Measurements from ENCODE around the gene VNN1. TPM values are rescaled to one million over a fixed set of nuclear protein-coding genes. Genes with fewer than 3 reads are reported as not detected.
"Not testable (repeated sequence)": the region's sequence is repeated elsewhere in the genome, so short reads cannot be mapped to it uniquely, and the experiment has no call there.

VNN1 gene
- total and polyA plus RNA-seq, 7 experiments from 2014 or later: 0.11 to 8.4 (median 1.1) TPM; not detected in 4

- H3K27me3 Mint-ChIP-seq: peaks cover 0 to 16% (median 0%) of the 10 kb centered on the region in 5 donors
- no peak within 1 kb of the TSS for H3K4me3 ChIP-seq (ENCODE audit: low read length)
- H3K36me3 ChIP-seq (ENCODE audit: control insufficient read depth in 2 of 3, insufficient read depth in 3 of 3, low read length in 3 of 3): no peaks in the 10 kb centered on the region
- ATAC-seq (no peak), DNase-seq (no peak)
- no peaks in the 10 kb centered on the region for H3K4me1 ChIP-seq (ENCODE audit: control insufficient read depth in 2 of 2, insufficient read depth in 2 of 2, low read length in 2 of 2)
- intact Hi-C loops (cut with micrococcal nuclease): no loop called here
- no peak within 1 kb of the TSS for H3K27ac Mint-ChIP-seq
- H3K27ac ChIP-seq (ENCODE audit: low read depth, low read length): no peak within 1 kb of the TSS
- H3K27me3 ChIP-seq (ENCODE audit: control insufficient read depth in 2 of 2, insufficient read depth in 2 of 2, low read length in 2 of 2): no peaks in the 10 kb centered on the region
- H3K4me3 Mint-ChIP-seq: no peak within 1 kb of the TSS
- no peaks in the 10 kb centered on the region for H3K36me3 Mint-ChIP-seq
- H3K9me3 ChIP-seq (ENCODE audit: control insufficient read depth in 2 of 3, low read length in 3 of 3): no peaks in the 10 kb centered on the region
- peaks cover 0 to 8% (median 0%) of the 10 kb centered on the region in 7 donors for H3K4me1 Mint-ChIP-seq
- no peaks in the 10 kb centered on the region for H3K9me3 Mint-ChIP-seq
- POLR2A ChIA-PET: no interaction called here
- CTCF ChIA-PET: interaction anchor here (1.4 kb wide), 1 partner anchor 11 kb away, joined by 5 read pairs; no protein-coding TSS in a partner anchor
Measured at GRCh38 chr6:132659082-132659481, 54.8 kb downstream of the VNN1 start, which contains the start of gene TAAR1. Gene TAAR1 (minus strand): TSS chr6:132659182. CDS start chr6:132646003, 13,179 bp downstream.

DNA sequence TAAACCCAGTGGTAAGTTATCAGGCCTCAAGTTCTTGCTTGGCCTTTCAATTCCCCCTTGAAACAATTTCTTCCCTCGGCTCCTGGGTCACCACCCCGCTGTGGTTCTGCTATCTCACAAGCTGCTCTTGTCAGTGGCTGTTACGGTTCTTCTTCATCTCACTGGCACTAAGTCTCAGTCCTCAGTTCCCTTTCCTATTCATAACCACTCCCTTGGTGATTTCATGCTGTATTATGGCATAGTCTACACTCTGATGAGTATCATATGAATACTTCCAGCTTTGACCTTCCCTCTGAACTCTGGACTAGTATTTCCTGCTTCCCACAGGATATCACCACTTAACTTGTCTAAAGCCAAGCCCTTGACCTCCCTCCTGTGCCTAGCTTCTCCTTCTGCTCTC is 62.8 kb downstream of the VNN1 start:
- H3K27me3 ChIP-seq (ENCODE audit: control insufficient read depth in 2 of 2, insufficient read depth in 2 of 2, low read length in 2 of 2): no peaks in the 10 kb centered on the region
- POLR2A ChIA-PET: no interaction called here
- peaks cover 0 to 4% (median 0%) of the 10 kb centered on the region in 7 donors for H3K4me1 Mint-ChIP-seq
- intact Hi-C loops (cut with micrococcal nuclease): no loop called here
- H3K4me3 Mint-ChIP-seq: no peak overlapping the region
- H3K9me3 ChIP-seq (ENCODE audit: control insufficient read depth in 2 of 3, low read length in 3 of 3): no peaks in the 10 kb centered on the region
- no peaks in the 10 kb centered on the region for H3K9me3 Mint-ChIP-seq
- peaks cover 0 to 9% of the 10 kb centered on the region in 2 donors for H3K4me1 ChIP-seq (ENCODE audit: control insufficient read depth in 2 of 2, insufficient read depth in 2 of 2, low read length in 2 of 2)
- CTCF ChIA-PET: no interaction called here
- H3K36me3 Mint-ChIP-seq: no peaks in the 10 kb centered on the region
- H3K27me3 Mint-ChIP-seq: peaks cover 0 to 22% (median 0%) of the 10 kb centered on the region in 5 donors
- DNase-seq (no peak), ATAC-seq (peak; percentile 46)
- no peak overlapping the region for H3K4me3 ChIP-seq (ENCODE audit: low read length)
- no peak overlapping the region for H3K27ac Mint-ChIP-seq
- H3K27ac ChIP-seq (ENCODE audit: low read depth, low read length): no peak overlapping the region
- H3K36me3 ChIP-seq (ENCODE audit: control insufficient read depth in 2 of 3, insufficient read depth in 3 of 3, low read length in 3 of 3): no peaks in the 10 kb centered on the region

- ChIA-PET CTCF (no interaction called here), POLR2A (no interaction called here)
- no peaks in the 10 kb centered on the region for H3K36me3 Mint-ChIP-seq
- intact Hi-C loops (cut with micrococcal nuclease): no loop called here
- H3K27me3 Mint-ChIP-seq: peaks cover 0 to 19% (median 0%) of the 10 kb centered on the region in 5 donors
- DNase-seq: no peak
- Histone ChIP-seq H3K27me3 (ENCODE audit: control insufficient read depth in 2 of 2, insufficient read depth in 2 of 2, low read length in 2 of 2) (no peaks in the 10 kb centered on the region), H3K27ac (ENCODE audit: low read depth, low read length) (no peak overlapping the region), H3K4me1 (ENCODE audit: control insufficient read depth in 2 of 2, insufficient read depth in 2 of 2, low read length in 2 of 2) (peaks cover 0 to 9% of the 10 kb centered on the region in 2 donors), H3K36me3 (ENCODE audit: control insufficient read depth in 2 of 3, insufficient read depth in 3 of 3, low read length in 3 of 3) (no peaks in the 10 kb centered on the region), H3K9me3 (ENCODE audit: control insufficient read depth in 2 of 3, low read length in 3 of 3) (no peaks in the 10 kb centered on the region), H3K4me3 (ENCODE audit: low read length) (no peak overlapping the region)
- H3K9me3 Mint-ChIP-seq: no peaks in the 10 kb centered on the region
- peaks cover 0 to 4% (median 0%) of the 10 kb centered on the region in 7 donors for H3K4me1 Mint-ChIP-seq
- no peak overlapping the region for H3K27ac Mint-ChIP-seq
- no peak for ATAC-seq
- no peak overlapping the region for H3K4me3 Mint-ChIP-seq
Measured at GRCh38 chr6:132650429-132650828, 63.4 kb downstream of the VNN1 start.

DNA sequence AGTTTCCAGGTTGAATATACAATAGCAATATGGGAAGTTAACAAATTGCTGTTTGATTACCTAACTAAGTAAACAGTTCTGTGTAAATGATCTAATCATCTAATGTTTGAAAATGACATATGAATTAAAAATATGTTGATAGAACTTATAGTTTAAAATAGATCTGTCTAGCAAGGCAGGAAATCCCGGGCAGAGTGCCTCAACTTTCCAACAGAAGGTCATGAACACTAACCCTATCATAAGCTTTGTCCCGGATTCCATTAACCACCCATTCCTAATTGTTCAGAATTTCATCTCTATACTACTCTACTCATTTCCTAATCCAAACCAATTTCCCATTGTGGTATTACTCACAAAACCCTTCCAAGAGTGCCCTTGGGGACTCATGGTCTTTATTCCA is 65.0 kb downstream of the VNN1 start:
- ChIA-PET POLR2A (no interaction called here), CTCF (no interaction called here)
- Histone ChIP-seq H3K27ac (ENCODE audit: low read depth, low read length) (no peak overlapping the region), H3K4me1 (ENCODE audit: control insufficient read depth in 2 of 2, insufficient read depth in 2 of 2, low read length in 2 of 2) (peaks cover 0 to 9% of the 10 kb centered on the region in 2 donors), H3K4me3 (ENCODE audit: low read length) (no peak overlapping the region), H3K36me3 (ENCODE audit: control insufficient read depth in 2 of 3, insufficient read depth in 3 of 3, low read length in 3 of 3) (no peaks in the 10 kb centered on the region), H3K27me3 (ENCODE audit: control insufficient read depth in 2 of 2, insufficient read depth in 2 of 2, low read length in 2 of 2) (no peaks in the 10 kb centered on the region), H3K9me3 (ENCODE audit: control insufficient read depth in 2 of 3, low read length in 3 of 3) (no peaks in the 10 kb centered on the region)
- Mint-ChIP-seq H3K27ac (no peak overlapping the region), H3K9me3 (no peaks in the 10 kb centered on the region), H3K4me3 (no peak overlapping the region), H3K36me3 (no peaks in the 10 kb centered on the region), H3K4me1 (peaks cover 0 to 4% (median 0%) of the 10 kb centered on the region in 7 donors), H3K27me3 (peaks cover 0 to 16% (median 0%) of the 10 kb centered on the region in 5 donors)
- intact Hi-C loops (cut with micrococcal nuclease): no loop called here
- ATAC-seq (no peak), DNase-seq (no peak)

DNA sequence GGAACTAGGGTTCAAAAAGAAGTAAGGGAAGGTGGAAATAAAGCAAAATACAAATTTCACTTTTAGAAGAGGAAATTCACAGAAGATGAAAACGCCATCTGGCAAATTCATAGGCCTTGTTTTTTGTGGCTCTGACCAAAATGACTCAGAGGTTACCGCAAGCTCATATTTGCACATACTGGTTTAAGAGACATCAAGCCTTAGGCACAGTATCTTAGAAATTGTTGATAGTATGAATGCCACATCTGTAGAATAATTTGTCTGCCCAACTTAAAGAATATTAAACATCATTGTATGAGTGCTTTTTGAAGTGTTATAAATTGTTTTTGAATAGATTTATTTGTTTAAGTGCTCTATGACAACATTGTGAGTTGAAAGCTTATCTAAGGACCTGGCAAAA is 65.5 kb downstream of the VNN1 start:
- no peak overlapping the region for H3K4me3 Mint-ChIP-seq
- Histone ChIP-seq H3K9me3 (ENCODE audit: control insufficient read depth in 2 of 3, low read length in 3 of 3) (no peaks in the 10 kb centered on the region), H3K36me3 (ENCODE audit: control insufficient read depth in 2 of 3, insufficient read depth in 3 of 3, low read length in 3 of 3) (no peaks in the 10 kb centered on the region), H3K27me3 (ENCODE audit: control insufficient read depth in 2 of 2, insufficient read depth in 2 of 2, low read length in 2 of 2) (no peaks in the 10 kb centered on the region), H3K27ac (ENCODE audit: low read depth, low read length) (no peak overlapping the region), H3K4me3 (ENCODE audit: low read length) (no peak overlapping the region), H3K4me1 (ENCODE audit: control insufficient read depth in 2 of 2, insufficient read depth in 2 of 2, low read length in 2 of 2) (peaks cover 0 to 9% of the 10 kb centered on the region in 2 donors)
- H3K9me3 Mint-ChIP-seq: no peaks in the 10 kb centered on the region
- peaks cover 0 to 4% (median 0%) of the 10 kb centered on the region in 7 donors for H3K4me1 Mint-ChIP-seq
- H3K27ac Mint-ChIP-seq: peak overlapping the region in 1 of 9 donors; percentile 36
- H3K27me3 Mint-ChIP-seq: peaks cover 0 to 16% (median 0%) of the 10 kb centered on the region in 5 donors
- CTCF ChIA-PET: no interaction called here
- intact Hi-C loops (cut with micrococcal nuclease): no loop called here
- POLR2A ChIA-PET: no interaction called here
- ATAC-seq (peak; percentile 54), DNase-seq (peak in 1 of 9 donors; percentile 18)
- no peaks in the 10 kb centered on the region for H3K36me3 Mint-ChIP-seq

- Mint-ChIP-seq H3K27ac (no peak overlapping the region), H3K4me3 (no peak overlapping the region), H3K27me3 (peaks cover 0 to 31% (median 10%) of the 10 kb centered on the region in 5 donors), H3K9me3 (no peaks in the 10 kb centered on the region), H3K4me1 (peaks cover 0 to 4% (median 0%) of the 10 kb centered on the region in 7 donors), H3K36me3 (no peaks in the 10 kb centered on the region)
- Histone ChIP-seq H3K9me3 (ENCODE audit: control insufficient read depth in 2 of 3, low read length in 3 of 3) (no peaks in the 10 kb centered on the region), H3K36me3 (ENCODE audit: control insufficient read depth in 2 of 3, insufficient read depth in 3 of 3, low read length in 3 of 3) (no peaks in the 10 kb centered on the region), H3K27ac (ENCODE audit: low read depth, low read length) (no peak overlapping the region), H3K4me1 (ENCODE audit: control insufficient read depth in 2 of 2, insufficient read depth in 2 of 2, low read length in 2 of 2) (peaks cover 0 to 4% of the 10 kb centered on the region in 2 donors), H3K27me3 (ENCODE audit: control insufficient read depth in 2 of 2, insufficient read depth in 2 of 2, low read length in 2 of 2) (no peaks in the 10 kb centered on the region), H3K4me3 (ENCODE audit: low read length) (no peak overlapping the region)
- ATAC-seq (no peak), DNase-seq (no peak)
- POLR2A ChIA-PET: no interaction called here
- CTCF ChIA-PET: no interaction called here
- intact Hi-C loops (cut with micrococcal nuclease): no loop called here
Measured at GRCh38 chr6:132643547-132643946, 70.3 kb downstream of the VNN1 start.

DNA sequence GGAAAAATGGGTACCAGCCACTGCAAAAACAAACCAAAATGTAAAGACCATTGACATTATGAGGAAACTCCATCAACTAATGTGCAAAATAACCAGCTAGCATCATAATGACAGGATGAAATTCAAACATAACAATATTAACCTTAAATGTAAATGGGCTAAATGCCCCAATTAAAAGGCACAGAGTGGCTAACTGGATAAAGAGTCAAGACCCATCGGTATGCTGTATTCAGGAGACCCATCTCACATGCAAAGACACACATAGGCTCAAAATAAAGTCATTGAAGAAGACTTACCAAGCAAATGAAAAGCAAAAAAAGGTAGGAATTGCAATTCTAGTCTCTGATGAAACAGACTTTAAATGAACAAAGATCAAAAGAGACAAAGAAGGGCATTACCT is 76.7 kb downstream of the VNN1 start:
- intact Hi-C loops (cut with micrococcal nuclease); H3K27ac ChIP-seq (ENCODE audit: low read depth, low read length); CTCF ChIA-PET; DNase-seq; H3K27me3 ChIP-seq (ENCODE audit: control insufficient read depth in 2 of 2, insufficient read depth in 2 of 2, low read length in 2 of 2); H3K4me3 Mint-ChIP-seq; H3K9me3 ChIP-seq (ENCODE audit: control insufficient read depth in 2 of 3, low read length in 3 of 3); H3K4me1 Mint-ChIP-seq; H3K4me1 ChIP-seq (ENCODE audit: control insufficient read depth in 2 of 2, insufficient read depth in 2 of 2, low read length in 2 of 2); H3K36me3 Mint-ChIP-seq; POLR2A ChIA-PET; H3K4me3 ChIP-seq (ENCODE audit: low read length); H3K27ac Mint-ChIP-seq; ATAC-seq; H3K36me3 ChIP-seq (ENCODE audit: control insufficient read depth in 2 of 3, insufficient read depth in 3 of 3, low read length in 3 of 3): not testable (repeated sequence)
- H3K9me3 Mint-ChIP-seq: peaks cover 0 to 13% (median 0%) of the 10 kb centered on the region in 11 donors
- H3K27me3 Mint-ChIP-seq: peaks cover 35 to 44% (median 42%) of the 10 kb centered on the region in 5 donors

Measured in naive thymus-derived CD4-positive, alpha-beta T cell (primary cell).